ENCODE results near the gene TMEM221.
"Not testable (repeated sequence)": the region's sequence is repeated elsewhere in the genome, so short reads cannot be mapped to it uniquely, and the experiment has no call there.

TMEM221 gene

GRCh38 chr19:17481986-17482385 lies 33.5 kb upstream of the TMEM221 start:
- Histone ChIP-seq H3K9me3 (replicated peaks in 1 of 11) (no peaks in the 10 kb centered on the region), H3K27me3 (no peaks in the 10 kb centered on the region), H3K4me2 (peak overlapping the region; percentile 25 to 88 (median 67)), H3K27ac (peak overlapping the region; percentile 17 to 87 (median 79); a peak in 21 of 22 replicates), H3K36me3 (peaks cover 0 to 21% (median 0%) of the 10 kb centered on the region in 11 experiments; a peak in 10 of 22 replicates), H3K9ac (peak overlapping the region; percentile 35 to 67 (median 55); a peak in 18 of 22 replicates), H3K4me3 (no peak overlapping the region), H3K4me1 (peaks cover 40 to 87% (median 79%) of the 10 kb centered on the region in 10 experiments), H4K20me1 (peaks cover 0 to 46% (median 0%) of the 10 kb centered on the region in 11 experiments; a peak in 5 of 22 replicates)
- TF ChIP-seq Cebpa-rat (IDR thresholded peaks at IDR 0.05): no peak

GRCh38 chr19:17479325-17479791 lies 30.9 kb upstream of the TMEM221 start:
- H3K36me3 ChIP-seq: peaks cover 0 to 8% (median 0%) of the 10 kb centered on the region in 11 experiments; a peak in 3 of 22 replicates
- H3K9me3 ChIP-seq (replicated peaks in 1 of 11): no peaks in the 10 kb centered on the region
- TF ChIP-seq Cebpa-rat (IDR thresholded peaks at IDR 0.05): no peak
- no peak overlapping the region for H3K4me3 ChIP-seq
- H3K27ac ChIP-seq: peak overlapping the region in 5 of 11 experiments; percentile 29 to 81 (median 45); a peak in 10 of 22 replicates
- no peaks in the 10 kb centered on the region for H3K27me3 ChIP-seq
- H4K20me1 ChIP-seq: peaks cover 0 to 27% (median 0%) of the 10 kb centered on the region in 11 experiments; a peak in 2 of 22 replicates
- H3K4me2 ChIP-seq: peak overlapping the region in 6 of 11 experiments; percentile 0 to 88 (median 32); a peak in 5 of 22 replicates
- H3K9ac ChIP-seq: 0 out of 22 replicates have a peak overlapping the region, but pooled peaks of 3 of the 11 experiments have one; percentile 5 to 24 (median 9)
- H3K4me1 ChIP-seq: peaks cover 31 to 90% (median 76%) of the 10 kb centered on the region in 10 experiments

GRCh38 chr19:17475541-17476115 lies 27.2 kb upstream of the TMEM221 start:
- H3K4me3 ChIP-seq: peak overlapping the region in 4 of 10 experiments; percentile 3 to 28 (median 24); a peak in 7 of 20 replicates
- no peaks in the 10 kb centered on the region for H3K27me3 ChIP-seq
- no peak for TF ChIP-seq Cebpa-rat (IDR thresholded peaks at IDR 0.05)
- no peaks in the 10 kb centered on the region; a peak in 2 of 22 replicates for H3K36me3 ChIP-seq
- peaks cover 0 to 9% (median 0%) of the 10 kb centered on the region in 11 experiments; a peak in 5 of 22 replicates for H4K20me1 ChIP-seq
- H3K4me2 ChIP-seq: peak overlapping the region; percentile 64 to 99 (median 79)
- H3K27ac ChIP-seq: peak overlapping the region; percentile 28 to 85 (median 75); a peak in 21 of 22 replicates
- H3K4me1 ChIP-seq: peaks cover 45 to 85% (median 77%) of the 10 kb centered on the region in 10 experiments
- H3K9ac ChIP-seq: peak overlapping the region; percentile 40 to 73 (median 62); a peak in 19 of 22 replicates
- no peaks in the 10 kb centered on the region for H3K9me3 ChIP-seq (replicated peaks in 1 of 11)

GRCh38 chr19:17475011-17475540 lies 26.6 kb upstream of the TMEM221 start:
- H4K20me1 ChIP-seq; H3K27me3 ChIP-seq; H3K36me3 ChIP-seq; H3K9me3 ChIP-seq (replicated peaks in 1 of 11): not testable (repeated sequence)
- H3K4me3 ChIP-seq: peak overlapping the region in 4 of 10 experiments; percentile 3 to 28 (median 24); a peak in 4 of 20 replicates
- peak overlapping the region in 9 of 11 experiments; percentile 47 to 73 (median 64); a peak in 18 of 22 replicates for H3K9ac ChIP-seq
- H3K27ac ChIP-seq: peak overlapping the region; percentile 28 to 85 (median 75); a peak in 20 of 22 replicates
- peak overlapping the region; percentile 64 to 99 (median 79) for H3K4me2 ChIP-seq
- peaks cover 45 to 79% (median 72%) of the 10 kb centered on the region in 10 experiments for H3K4me1 ChIP-seq

- Histone ChIP-seq H3K27ac (peak overlapping the region; percentile 24 to 85 (median 67); a peak in 18 of 22 replicates), H3K9ac (peak overlapping the region in 6 of 11 experiments; percentile 2 to 64 (median 54); a peak in 12 of 22 replicates), H3K9me3 (replicated peaks in 1 of 11) (no peaks in the 10 kb centered on the region), H3K4me1 (peaks cover 59 to 76% (median 72%) of the 10 kb centered on the region in 10 experiments), H3K4me3 (peak overlapping the region in 5 of 10 experiments; percentile 1 to 92 (median 5); a peak in 3 of 20 replicates), H3K27me3 (no peaks in the 10 kb centered on the region), H3K4me2 (peak overlapping the region in 10 of 11 experiments; percentile 24 to 99 (median 98); a peak in 20 of 22 replicates), H4K20me1 (peaks cover 0 to 9% (median 0%) of the 10 kb centered on the region in 11 experiments; a peak in 5 of 22 replicates), H3K36me3 (no peaks in the 10 kb centered on the region; a peak in 2 of 22 replicates)
- no peak for TF ChIP-seq Cebpa-rat (IDR thresholded peaks at IDR 0.05)
These were observed 24.6 kb upstream of the TMEM221 start for GRCh38 chr19:17473041-17473440.

GRCh38 chr19:17471410-17472125 lies 23.1 kb upstream of the TMEM221 start:
- Histone ChIP-seq H3K9me3 (replicated peaks in 1 of 11) (no peaks in the 10 kb centered on the region), H4K20me1 (peaks cover 0 to 9% (median 0%) of the 10 kb centered on the region in 11 experiments; a peak in 5 of 22 replicates), H3K27ac (peak overlapping the region in 9 of 11 experiments; percentile 50 to 86 (median 78); a peak in 15 of 22 replicates), H3K9ac (peak overlapping the region; percentile 75 to 89 (median 86)), H3K36me3 (no peaks in the 10 kb centered on the region; a peak in 1 of 22 replicates), H3K4me2 (peak overlapping the region; percentile 92 to 99 (median 98)), H3K27me3 (no peaks in the 10 kb centered on the region), H3K4me3 (peak overlapping the region; percentile 66 to 92 (median 78)), H3K4me1 (peaks cover 73 to 86% (median 80%) of the 10 kb centered on the region in 10 experiments)
- TF ChIP-seq Cebpa-rat (IDR thresholded peaks at IDR 0.05): no peak

GRCh38 chr19:17470068-17470841 lies 21.8 kb upstream of the TMEM221 start, which contains the start of gene SLC27A1:
TSS of gene SLC27A1 (plus strand) at chr19:17470524. CDS start at chr19:17470541, 17 bp downstream.
- no peak for TF ChIP-seq Cebpa-rat (IDR thresholded peaks at IDR 0.05)
- Histone ChIP-seq H3K9ac (peak within 1 kb of the TSS; percentile 75 to 89 (median 86)), H3K4me3 (peak within 1 kb of the TSS; percentile 66 to 92 (median 78)), H3K27me3 (no peaks in the 10 kb centered on the region), H3K9me3 (replicated peaks in 1 of 11) (no peaks in the 10 kb centered on the region), H3K36me3 (no peaks in the 10 kb centered on the region; a peak in 1 of 22 replicates), H3K4me1 (peaks cover 61 to 84% (median 77%) of the 10 kb centered on the region in 10 experiments), H4K20me1 (peaks cover 0 to 9% (median 0%) of the 10 kb centered on the region in 11 experiments; a peak in 5 of 22 replicates), H3K27ac (peak within 1 kb of the TSS; percentile 74 to 86 (median 79); a peak in 21 of 22 replicates), H3K4me2 (peak within 1 kb of the TSS; percentile 92 to 99 (median 98))
